Measurements from ENCODE around the gene VGLL4. TPM values are rescaled to one million over a fixed set of nuclear protein-coding genes. Genes with fewer than 3 reads are reported as not detected.

The VGLL4 gene
- total RNA-seq, 1 experiment from 2014 or later: 66.0 TPM

GRCh38 chr3:11665331-11665730, 21.6 kb upstream of the VGLL4 start:
- ChIA-PET POLR2A (no interaction called here), CTCF (no interaction called here)
- Histone ChIP-seq H3K27ac (ENCODE audit: low read length) (no peak overlapping the region), H3K36me3 (ENCODE audit: control insufficient read depth, insufficient read depth, low read length) (no peaks in the 10 kb centered on the region), H3K4me3 (ENCODE audit: low read depth in 2 of 2, low read length in 2 of 2) (no peak overlapping the region), H3K9me3 (ENCODE audit: control insufficient read depth, insufficient read depth, low read depth, low read length) (no peaks in the 10 kb centered on the region), H3K27me3 (ENCODE audit: control insufficient read depth, insufficient read depth, low read length) (no peaks in the 10 kb centered on the region), H3K4me1 (ENCODE audit: control insufficient read depth, insufficient read depth, low read length) (peaks cover 8% of the 10 kb centered on the region; the same call in 1 of the 2 replicates)
- TF ChIP-seq SIN3A (IDR thresholded peaks at IDR 0.05; ENCODE audit: borderline replicate concordance, insufficient read depth, low read depth, low read length) (no peak), POLR2AphosphoS5 (IDR thresholded peaks at IDR 0.05; ENCODE audit: low read depth, low read length) (no peak), REST (IDR thresholded peaks at IDR 0.05; ENCODE audit: insufficient read depth in 1 of 2, low read depth in 2 of 2, low read length in 1 of 2) (no peak), TCF7L2 (IDR thresholded peaks at IDR 0.05; ENCODE audit: low read depth, low read length) (no peak)
- TF ChIP-seq, protein P1, sequence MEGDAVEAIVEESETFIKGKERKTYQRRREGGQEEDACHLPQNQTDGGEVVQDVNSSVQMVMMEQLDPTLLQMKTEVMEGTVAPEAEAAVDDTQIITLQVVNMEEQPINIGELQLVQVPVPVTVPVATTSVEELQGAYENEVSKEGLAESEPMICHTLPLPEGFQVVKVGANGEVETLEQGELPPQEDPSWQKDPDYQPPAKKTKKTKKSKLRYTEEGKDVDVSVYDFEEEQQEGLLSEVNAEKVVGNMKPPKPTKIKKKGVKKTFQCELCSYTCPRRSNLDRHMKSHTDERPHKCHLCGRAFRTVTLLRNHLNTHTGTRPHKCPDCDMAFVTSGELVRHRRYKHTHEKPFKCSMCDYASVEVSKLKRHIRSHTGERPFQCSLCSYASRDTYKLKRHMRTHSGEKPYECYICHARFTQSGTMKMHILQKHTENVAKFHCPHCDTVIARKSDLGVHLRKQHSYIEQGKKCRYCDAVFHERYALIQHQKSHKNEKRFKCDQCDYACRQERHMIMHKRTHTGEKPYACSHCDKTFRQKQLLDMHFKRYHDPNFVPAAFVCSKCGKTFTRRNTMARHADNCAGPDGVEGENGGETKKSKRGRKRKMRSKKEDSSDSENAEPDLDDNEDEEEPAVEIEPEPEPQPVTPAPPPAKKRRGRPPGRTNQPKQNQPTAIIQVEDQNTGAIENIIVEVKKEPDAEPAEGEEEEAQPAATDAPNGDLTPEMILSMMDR (IDR thresholded peaks at IDR 0.05): no peak
- ATAC-seq (peak; percentile 56; the same call in 1 of the 2 replicates), DNase-seq (ENCODE audit: low read depth, low spot score) (no peak)
- in situ Hi-C loops (cut with HindIII; ENCODE audit: low pct_unique_long_range_greater_than_20kb, low sequenced_read_pairs): no loop called here
- intact Hi-C loops (cut with micrococcal nuclease; ENCODE audit: unreplicated experiment): no loop called here
- BruUV-seq (replicated peaks): no TSS peak

DNA sequence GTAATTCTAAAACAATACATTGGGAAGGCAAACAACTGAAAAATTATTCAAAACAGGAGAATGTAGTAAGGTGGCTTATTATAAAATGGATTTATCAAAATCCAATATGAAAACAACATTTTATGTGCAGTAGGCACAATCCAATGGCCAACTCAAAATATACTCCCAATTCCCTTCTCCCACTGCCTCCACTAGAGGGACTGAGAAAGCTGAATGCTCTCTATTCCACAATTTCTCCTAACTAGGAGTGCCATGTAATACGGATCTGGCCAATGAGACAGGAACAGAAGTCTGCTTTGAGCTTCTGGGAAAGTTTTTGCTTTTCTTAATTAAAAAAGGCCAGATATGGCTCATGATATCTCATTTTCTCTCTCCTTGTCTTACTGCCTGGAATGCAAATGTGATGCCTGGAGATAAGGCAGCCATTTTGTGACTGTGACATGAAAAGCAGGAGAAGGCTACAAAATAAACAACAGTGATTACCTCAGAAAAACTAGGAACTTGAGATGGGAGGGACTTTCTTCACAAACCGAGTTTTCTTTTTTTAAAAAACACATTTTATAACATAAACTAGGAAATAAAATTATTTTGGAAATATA, 18.8 kb upstream of the VGLL4 start:
- no TSS peak for BruUV-seq (replicated peaks)
- TF ChIP-seq TCF7L2 (IDR thresholded peaks at IDR 0.05; ENCODE audit: low read depth, low read length): no peak
- TF ChIP-seq SIN3A (IDR thresholded peaks at IDR 0.05; ENCODE audit: borderline replicate concordance, insufficient read depth, low read depth, low read length): no peak
- TF ChIP-seq, protein P1 (IDR thresholded peaks at IDR 0.05): peak; percentile 47
- POLR2A ChIA-PET: no interaction called here
- Histone ChIP-seq H3K4me3 (ENCODE audit: low read depth in 2 of 2, low read length in 2 of 2) (no peak overlapping the region), H3K27ac (ENCODE audit: low read length) (no peak overlapping the region), H3K4me1 (ENCODE audit: control insufficient read depth, insufficient read depth, low read length) (peaks cover 8% of the 10 kb centered on the region; the same call in 1 of the 2 replicates), H3K36me3 (ENCODE audit: control insufficient read depth, insufficient read depth, low read length) (no peaks in the 10 kb centered on the region), H3K9me3 (ENCODE audit: control insufficient read depth, insufficient read depth, low read depth, low read length) (no peaks in the 10 kb centered on the region), H3K27me3 (ENCODE audit: control insufficient read depth, insufficient read depth, low read length) (no peaks in the 10 kb centered on the region)
- ATAC-seq: no peak
- CTCF ChIA-PET: interaction anchor here (0.6 kb wide), 1 partner anchor 205 kb away, joined by 5 read pairs; no protein-coding TSS in a partner anchor
- in situ Hi-C loops (cut with HindIII; ENCODE audit: low pct_unique_long_range_greater_than_20kb, low sequenced_read_pairs): no loop called here
- intact Hi-C loops (cut with micrococcal nuclease; ENCODE audit: unreplicated experiment): no loop called here
- no peak for DNase-seq (ENCODE audit: low read depth, low spot score)
